NCI-H1417 (cell line): ENCODE measurements around the gene TTC38.

Experiments
- DNase-seq, 3 experiments: peaks; one replicate each; lab custom pipeline; 2025; lab: John Stamatoyannopoulos, UW

The TTC38 gene

GRCh38 chr22:46278656-46279645 lies 11.1 kb downstream of the TTC38 start:
- DNase-seq, result no peak

DNA sequence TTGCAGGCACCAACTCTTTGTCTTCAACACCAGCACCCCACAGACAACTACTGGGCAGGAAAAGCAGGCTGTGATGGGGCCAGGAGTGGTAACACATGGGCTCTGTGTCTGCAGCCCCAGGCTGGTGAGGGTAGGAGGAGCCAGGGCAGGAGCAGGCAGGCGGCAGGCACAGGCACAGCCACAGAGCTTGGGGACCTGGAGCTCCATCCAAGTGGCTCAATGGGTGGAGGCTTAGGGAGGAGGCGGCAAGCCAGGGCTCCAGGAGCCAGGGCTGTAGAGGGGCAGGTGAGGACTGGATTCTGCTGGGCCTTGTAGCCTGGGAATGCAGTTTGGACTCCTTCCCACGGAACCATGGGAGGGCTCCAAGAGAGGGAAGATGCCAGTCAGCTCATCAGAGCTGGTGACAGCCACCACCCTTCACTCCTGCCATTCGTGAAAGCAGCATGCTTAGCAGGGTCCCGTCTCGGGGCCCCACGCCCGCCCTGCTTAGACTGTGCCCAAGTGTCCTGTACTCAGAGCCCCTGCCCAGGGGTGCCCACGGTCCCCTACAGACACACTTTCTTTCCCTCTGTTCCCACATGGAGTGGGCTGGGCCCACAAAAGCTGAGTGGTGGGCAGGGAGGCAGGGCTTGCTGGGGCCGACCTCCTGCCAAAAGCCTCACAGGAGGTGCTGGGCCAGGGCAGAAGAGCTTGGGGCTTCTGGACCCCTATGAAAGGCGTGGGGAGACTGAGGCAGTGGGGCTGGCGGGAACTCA lies 12.4 kb downstream of the TTC38 start:
- DNase-seq, result no peak

GRCh38 chr22:46280999-46281623 lies 13.3 kb downstream of the TTC38 start:
- DNase-seq, result no peak

GRCh38 chr22:46281866-46282678 lies 14.3 kb downstream of the TTC38 start:
- DNase-seq, result no peak

DNA sequence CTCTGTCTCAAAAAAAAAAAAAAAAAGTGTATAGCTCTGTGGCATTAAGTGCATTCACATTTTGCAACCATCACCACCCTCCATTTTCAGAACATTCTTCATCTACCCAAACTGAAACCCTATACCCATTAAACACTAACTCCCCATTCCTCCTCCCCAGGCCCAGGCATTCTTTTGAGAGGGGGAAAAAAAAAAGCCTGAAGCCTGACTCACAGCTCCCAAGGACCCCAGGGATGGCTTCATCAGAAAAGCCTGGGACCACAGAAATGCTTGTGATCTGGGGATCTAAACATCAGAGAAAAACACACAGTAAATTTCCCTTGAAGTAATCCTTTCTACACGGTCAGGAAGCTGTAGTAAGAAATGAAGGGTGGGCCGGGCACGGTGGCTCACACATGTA lies 18.2 kb downstream of the TTC38 start:
- no peak for DNase-seq

DNA sequence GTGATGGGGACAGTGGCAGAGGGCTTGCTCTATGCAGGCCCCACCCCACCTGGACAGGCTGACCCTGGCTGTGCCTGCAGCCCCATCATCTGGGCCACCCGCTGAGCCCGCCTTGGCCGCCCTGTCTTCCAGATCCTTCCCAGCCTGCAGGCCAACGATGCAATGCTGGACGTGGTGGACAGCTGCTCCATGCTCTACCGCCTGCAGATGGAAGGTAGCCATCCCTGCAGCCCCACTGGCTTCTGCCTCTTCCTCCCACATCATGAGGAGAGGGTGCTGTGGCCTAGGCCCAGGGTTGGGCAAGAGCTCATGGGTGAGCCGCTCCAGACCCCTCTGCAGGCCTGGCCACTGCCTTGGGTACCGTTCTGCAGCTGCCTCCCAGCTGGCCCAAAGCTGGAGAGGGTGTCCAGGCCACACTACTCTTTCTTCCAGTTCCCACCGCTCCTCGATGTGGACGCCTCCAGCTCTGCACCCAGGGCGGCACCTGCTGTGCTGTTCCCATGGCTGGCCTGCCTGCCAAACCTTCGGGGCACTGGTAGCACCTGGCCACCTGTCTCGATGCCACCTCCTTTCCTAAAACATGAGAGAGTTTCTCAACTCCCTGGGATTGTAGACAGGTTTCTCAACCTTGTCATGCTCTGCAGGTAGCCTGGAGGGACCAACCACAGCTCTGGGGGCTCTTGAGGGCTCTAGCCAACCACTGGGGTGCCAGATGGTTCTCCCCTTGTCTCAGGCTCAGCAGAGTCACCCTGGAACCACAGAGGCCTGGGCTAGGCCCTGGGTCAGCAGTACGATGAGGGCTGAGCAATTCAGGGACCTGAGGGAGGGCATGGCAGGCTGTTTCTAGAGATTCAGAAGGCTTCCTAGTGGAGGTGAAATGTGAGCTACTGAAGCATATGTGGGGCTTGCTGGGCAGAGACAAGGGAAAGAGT lies 19.4 kb downstream of the TTC38 start:
- no peak for DNase-seq

DNA sequence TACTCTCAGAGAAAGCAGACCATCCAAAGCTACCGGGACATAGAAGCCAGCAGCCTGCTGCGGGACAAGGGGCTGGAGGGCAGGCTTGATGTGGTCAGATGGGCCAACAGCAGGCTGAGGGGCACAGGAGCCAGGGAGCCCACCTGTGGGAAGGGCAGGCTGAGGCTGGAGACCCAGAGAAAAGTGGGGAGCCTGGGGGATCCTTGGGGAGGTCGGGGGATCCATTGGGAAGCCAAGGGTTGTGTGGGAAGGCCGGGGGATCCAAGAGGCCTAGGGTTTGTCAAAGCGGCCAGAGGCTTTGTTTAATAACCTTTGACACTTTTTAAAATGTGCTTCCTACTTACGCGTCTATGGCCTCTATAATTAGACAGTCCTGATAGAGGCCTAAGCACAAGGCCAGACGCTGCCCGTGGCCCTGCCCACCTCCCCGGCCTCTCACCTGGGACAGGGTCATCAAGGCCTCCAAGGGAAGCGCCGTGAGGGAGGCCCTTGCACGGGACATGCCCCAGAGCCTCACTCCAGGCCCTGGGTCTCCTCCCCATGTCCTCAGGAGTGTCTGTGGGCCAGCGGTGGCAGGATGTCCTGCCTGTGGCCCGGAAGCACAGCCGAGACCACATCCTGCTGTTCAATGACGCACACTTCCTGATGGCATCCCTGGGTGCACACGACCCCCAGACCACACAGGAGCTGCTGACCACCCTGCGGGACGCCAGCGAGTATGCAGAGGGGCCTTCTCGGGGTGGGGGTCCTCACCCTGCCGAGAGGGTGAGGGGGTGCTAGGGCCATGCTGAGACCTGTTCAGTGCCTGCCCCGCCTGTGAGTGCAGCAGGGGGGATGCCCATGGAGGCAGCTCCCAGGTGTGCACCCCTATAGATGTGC lies 20.3 kb downstream of the TTC38 start:
- DNase-seq, result no peak

DNA sequence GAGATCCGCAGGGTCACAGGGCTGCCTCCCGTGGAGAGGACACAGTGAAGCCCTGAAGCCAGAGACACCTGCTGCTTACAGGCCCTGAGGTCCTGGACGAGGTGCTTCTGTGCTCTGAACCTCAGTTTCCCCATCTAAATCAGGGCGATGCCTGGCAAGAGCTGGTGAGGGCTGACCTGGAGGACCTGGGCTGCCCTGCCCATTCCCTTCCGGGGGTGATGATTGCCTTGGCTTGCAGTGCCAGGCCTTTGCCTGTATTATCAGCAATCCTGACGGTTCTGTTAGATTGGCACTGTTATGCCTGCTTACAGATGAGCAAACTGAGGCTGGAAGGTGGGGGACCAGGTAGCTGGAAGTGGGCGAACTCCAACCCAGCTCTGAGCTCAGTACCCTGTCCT lies 21.0 kb downstream of the TTC38 start:
- DNase-seq, result no peak

GRCh38 chr22:46289244-46289891 lies 21.6 kb downstream of the TTC38 start:
- no peak for DNase-seq

DNA sequence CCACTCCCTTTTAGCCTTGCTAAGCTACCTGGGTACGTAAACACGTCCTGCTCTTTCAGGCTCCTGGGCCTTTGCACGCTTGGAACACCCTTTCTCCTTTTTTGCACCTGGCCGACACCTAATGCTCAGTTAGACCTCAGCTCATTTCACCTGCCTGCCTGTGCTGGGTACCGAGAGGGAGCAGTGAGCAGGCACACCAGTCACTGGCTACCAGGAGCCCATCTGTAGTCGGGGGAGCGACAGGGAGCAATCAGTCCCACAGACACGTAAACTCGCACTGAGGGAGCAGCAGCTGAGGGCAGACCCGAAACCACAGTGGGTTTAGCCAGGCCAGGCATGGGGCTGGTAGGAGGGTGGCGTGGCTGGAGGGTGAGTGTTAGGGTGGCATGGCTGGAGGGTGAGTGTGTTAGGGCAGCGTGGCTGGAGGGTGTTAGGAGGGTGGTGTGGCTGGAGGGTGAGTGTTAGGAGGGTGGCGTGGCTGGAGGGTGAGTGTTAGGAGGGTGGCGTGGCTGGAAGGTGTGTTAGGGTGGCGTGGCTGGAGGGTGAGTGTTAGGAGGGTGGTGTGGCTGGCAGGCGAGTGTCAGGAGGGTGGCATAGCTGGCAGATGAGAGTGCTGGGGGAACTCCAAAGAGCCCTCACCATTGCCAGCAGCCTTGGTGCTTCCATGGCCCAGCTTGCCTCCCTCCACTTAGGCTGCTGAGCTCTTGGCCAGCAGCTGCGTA lies 22.5 kb downstream of the TTC38 start:
- DNase-seq, result peak in 2 of 3 experiments; percentile 2

- DNase-seq, result peak in 2 of 3 experiments; percentile 45 to 78
Observed at GRCh38 chr22:46290843-46291785, 23.3 kb downstream of the TTC38 start.

GRCh38 chr22:46292173-46292572 lies 24.4 kb downstream of the TTC38 start:
- no peak for DNase-seq

- no peak for DNase-seq
Observed at GRCh38 chr22:46292732-46293131, 24.9 kb downstream of the TTC38 start.

DNA sequence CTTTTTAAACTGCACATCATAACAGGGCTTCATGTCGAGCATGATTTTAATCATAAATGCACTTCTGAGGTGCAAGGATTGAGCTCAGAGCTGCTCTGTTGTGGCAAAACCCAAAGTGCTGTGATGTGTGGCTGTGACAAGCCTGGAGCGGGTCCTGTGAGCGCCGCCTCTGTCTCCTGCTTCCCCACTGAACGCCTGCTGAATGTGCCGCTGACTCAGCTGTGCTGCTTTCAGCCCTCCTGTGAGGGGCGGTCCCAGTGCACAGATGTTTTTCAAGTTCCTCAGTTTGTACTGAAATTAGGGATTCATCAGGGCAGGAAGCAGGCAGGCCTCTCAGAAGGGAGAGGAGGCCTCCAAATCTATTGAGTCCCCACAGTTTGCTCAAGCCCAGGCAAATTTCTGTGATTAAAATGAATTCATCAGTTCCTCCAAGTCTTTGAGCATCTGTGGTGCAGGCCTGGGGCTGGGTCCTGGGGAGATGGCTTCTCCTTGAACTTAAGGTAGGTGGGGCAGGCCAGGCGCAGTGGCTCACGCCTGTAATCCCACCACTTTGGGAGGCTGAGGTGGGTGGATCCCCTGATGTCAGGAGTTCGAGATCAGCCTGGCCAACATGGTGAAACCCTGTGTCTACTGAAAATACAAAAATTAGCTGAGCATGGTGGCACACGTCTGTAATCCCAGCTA lies 25.9 kb downstream of the TTC38 start:
- DNase-seq, result no peak

GRCh38 chr22:46294784-46295183 lies 27.0 kb downstream of the TTC38 start:
- no peak for DNase-seq

- peak in 1 of 3 experiments; percentile 24 for DNase-seq
Observed at GRCh38 chr22:46295277-46295971, 27.6 kb downstream of the TTC38 start.
